CD14-positive monocyte (primary cell): ENCODE data around the gene NLN. TPM values are rescaled to one million over a fixed set of nuclear protein-coding genes. Genes with fewer than 3 reads are reported as not detected.

Source experiments
- DNase-seq, 3 donors: peaks; one replicate each; pipeline ENCODE4 v3.0.0-alpha.2; 2011 to 2022
- H2AFZ ChIP-seq: 2 replicates; pipeline ENCODE4 v1.6.0; 2012; ENCODE audit warnings: mild to moderate bottlenecking, low read depth, low read length, inconsistent platforms; ENCODE audit not compliant: insufficient read depth, poor library complexity, severe bottlenecking
- H3K27ac ChIP-seq, 2 donors: 1 replicate in 1 of 2; 2 replicates in 1 of 2; pipeline ENCODE4 v1.5.1; 2012 to 2013; ENCODE audit warnings: low read length in 2 of 2, control low read depth in 1 of 2, inconsistent platforms in 1 of 2, low read depth in 1 of 2, mild to moderate bottlenecking in 1 of 2
- H3K27me3 ChIP-seq, 2 donors: one replicate each; pipeline versions ENCODE4 v1.6.0 to v1.6.1; 2011 to 2013; ENCODE audit warnings: low read length in 2 of 2; ENCODE audit not compliant: control insufficient read depth in 2 of 2, insufficient read depth in 2 of 2
- H3K36me3 ChIP-seq, 2 donors: replicated peaks in 1 of 2; 1 replicate in 1 of 2; 2 replicates in 1 of 2; pipeline versions ENCODE4 v1.5.1 to v1.6.1; 2012 to 2013; ENCODE audit warnings: low read length in 2 of 2, control low read depth in 1 of 2, inconsistent platforms in 1 of 2, mild to moderate bottlenecking in 1 of 2; ENCODE audit not compliant: insufficient read depth in 2 of 2, control insufficient read depth in 1 of 2
- H3K4me1 ChIP-seq, 2 donors: 1 replicate in 1 of 2; 2 replicates in 1 of 2; pipeline versions ENCODE4 v1.5.1 to v1.6.1; 2012 to 2013; ENCODE audit warnings: low read length in 2 of 2, control low read depth in 1 of 2, inconsistent platforms in 1 of 2, mild to moderate bottlenecking in 1 of 2, moderate library complexity in 1 of 2; ENCODE audit not compliant: insufficient read depth in 2 of 2, control insufficient read depth in 1 of 2
- H3K4me2 ChIP-seq: replicated peaks from 2 replicates; pipeline ENCODE3; 2012; ENCODE audit warnings: low read length, moderate library complexity, mild to moderate bottlenecking; ENCODE audit not compliant: poor library complexity, severe bottlenecking; ENCODE audit errors: extremely low read depth
- H3K4me3 ChIP-seq, 3 experiments: fragments of 200-600 bp in 1 of 3; sonication (generic) in 1 of 3; replicated peaks in 1 of 3; 1 replicate in 2 of 3; 2 replicates in 1 of 3; pipeline ENCODE4 v1.5.1; 2011 to 2013; ENCODE audit warnings: low read length in 3 of 3, mild to moderate bottlenecking in 3 of 3, control low read depth in 2 of 3, low read depth in 2 of 3, inconsistent platforms in 1 of 3, moderate library complexity in 1 of 3
- H3K79me2 ChIP-seq: 2 replicates; pipeline ENCODE4 v1.6.0; 2012; ENCODE audit warnings: mild to moderate bottlenecking, control low read depth, inconsistent platforms, low read length, moderate library complexity; ENCODE audit not compliant: insufficient read depth
- H3K9ac ChIP-seq: 2 replicates; pipeline ENCODE4 v1.6.0; 2017; ENCODE audit warnings: low read length, mild to moderate bottlenecking; ENCODE audit not compliant: insufficient read depth, poor library complexity, severe bottlenecking
- H3K9me3 ChIP-seq, 2 donors: replicated peaks in 1 of 2; 1 replicate in 1 of 2; 2 replicates in 1 of 2; pipeline versions ENCODE4 v1.5.1 to v1.6.1; 2012 to 2013; ENCODE audit warnings: low read length in 2 of 2, control low read depth in 1 of 2; ENCODE audit not compliant: control insufficient read depth in 1 of 2, insufficient read depth in 1 of 2
- H4K20me1 ChIP-seq: 2 replicates; pipeline ENCODE4 v1.6.0; 2012; ENCODE audit warnings: mild to moderate bottlenecking, low read length, control low read depth, moderate library complexity; ENCODE audit not compliant: insufficient read depth
- H3K27ac Mint-ChIP-seq, 7 donors: one replicate each; pipeline ENCODE4 v1.8.0; 2020; ENCODE audit warnings: mild to moderate bottlenecking in 7 of 7, mixed read lengths in 7 of 7, moderate library complexity in 6 of 7, inconsistent platforms in 2 of 7
- H3K27me3 Mint-ChIP-seq, 3 donors: one replicate each; pipeline ENCODE4 v1.8.0; 2021 to 2022; ENCODE audit warnings: low read depth in 3 of 3, mild to moderate bottlenecking in 3 of 3, mixed read lengths in 3 of 3, moderate library complexity in 3 of 3, inconsistent platforms in 1 of 3
- H3K36me3 Mint-ChIP-seq, 2 donors: one replicate each; pipeline ENCODE4 v1.8.0; 2020; ENCODE audit warnings: mixed read lengths in 2 of 2, inconsistent platforms in 1 of 2, mild to moderate bottlenecking in 1 of 2
- H3K4me1 Mint-ChIP-seq: one replicate; pipeline ENCODE4 v1.8.0; 2020; ENCODE audit warnings: mild to moderate bottlenecking, mixed read lengths
- H3K4me3 Mint-ChIP-seq, 2 donors: one replicate each; pipeline ENCODE4 v1.8.0; 2020; ENCODE audit warnings: mild to moderate bottlenecking in 2 of 2, mixed read lengths in 2 of 2, moderate library complexity in 1 of 2
- H3K9me3 Mint-ChIP-seq, 7 donors: one replicate each; pipeline ENCODE4 v1.8.0; 2020 to 2022; ENCODE audit warnings: mixed read lengths in 7 of 7, mild to moderate bottlenecking in 6 of 7, moderate library complexity in 6 of 7, inconsistent platforms in 2 of 7
- WGBS: methylation state at CpG from one replicate; pipeline ENCODE4 v1.1.5; 2013; ENCODE audit warnings: missing lambda C conversion rate; ENCODE audit not compliant: insufficient coverage; 5-methylcytosine and 5-hydroxymethylcytosine counted together
- intact Hi-C, 2 donors: fragments of 100-400 bp; cut with micrococcal nuclease; formaldehyde crosslinking; loops; one replicate each; pipeline versions ENCODE4 v1.15.0 to v1.15.1; 2023
- polyA plus RNA-seq, 3 donors: library from polyadenylated mRNA; depleted of rRNA in 1 of 3; unstranded in 2 of 3; stranded (reverse) in 1 of 3; fragments of 300-500 nt in 2 of 3; fragments of >200 nt in 1 of 3; fragmentation: Illumina TruSeq in 2 of 3; gene quantifications; 1 replicate in 2 of 3; 2 replicates in 1 of 3; pipeline ENCODE4 v1.2.3, GENCODE V29; 2012 to 2021
- TF ChIP-seq, protein P1 (sequence below): fragments of 200-600 bp; IDR thresholded peaks from one replicate; pipeline ENCODE4 v1.8.0; 2022; ENCODE audit warnings: antibody characterized with exemption, mild to moderate bottlenecking

NLN gene
- polyA plus RNA-seq, 3 donors = 8.7 to 39.2 (median 17.7) TPM

DNA sequence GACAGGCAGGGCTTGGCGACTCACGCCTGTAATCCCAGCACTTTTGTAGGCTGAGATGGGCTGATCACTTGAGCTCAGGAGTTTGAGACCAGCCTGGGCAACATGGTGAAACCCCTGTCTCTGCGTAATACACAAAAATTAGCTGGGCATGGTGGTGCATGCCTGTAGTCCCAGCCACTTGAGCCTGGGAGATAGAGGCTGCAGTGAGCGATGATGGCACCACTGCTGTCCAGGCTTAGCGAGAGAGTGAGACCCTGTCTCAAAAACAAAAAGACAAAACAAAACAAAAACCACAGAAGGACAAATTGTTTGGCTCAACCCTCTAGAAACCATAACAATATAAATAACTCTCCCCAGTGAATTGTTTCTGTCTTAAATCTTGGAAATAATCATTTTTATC lies 111.8 kb downstream of the NLN start:
- no peaks in the 10 kb centered on the region for H3K9me3 ChIP-seq
- no peak for DNase-seq
- WGBS = 99% methylated on average over 5 of the region's 5 CpGs
- TF ChIP-seq, protein P1, sequence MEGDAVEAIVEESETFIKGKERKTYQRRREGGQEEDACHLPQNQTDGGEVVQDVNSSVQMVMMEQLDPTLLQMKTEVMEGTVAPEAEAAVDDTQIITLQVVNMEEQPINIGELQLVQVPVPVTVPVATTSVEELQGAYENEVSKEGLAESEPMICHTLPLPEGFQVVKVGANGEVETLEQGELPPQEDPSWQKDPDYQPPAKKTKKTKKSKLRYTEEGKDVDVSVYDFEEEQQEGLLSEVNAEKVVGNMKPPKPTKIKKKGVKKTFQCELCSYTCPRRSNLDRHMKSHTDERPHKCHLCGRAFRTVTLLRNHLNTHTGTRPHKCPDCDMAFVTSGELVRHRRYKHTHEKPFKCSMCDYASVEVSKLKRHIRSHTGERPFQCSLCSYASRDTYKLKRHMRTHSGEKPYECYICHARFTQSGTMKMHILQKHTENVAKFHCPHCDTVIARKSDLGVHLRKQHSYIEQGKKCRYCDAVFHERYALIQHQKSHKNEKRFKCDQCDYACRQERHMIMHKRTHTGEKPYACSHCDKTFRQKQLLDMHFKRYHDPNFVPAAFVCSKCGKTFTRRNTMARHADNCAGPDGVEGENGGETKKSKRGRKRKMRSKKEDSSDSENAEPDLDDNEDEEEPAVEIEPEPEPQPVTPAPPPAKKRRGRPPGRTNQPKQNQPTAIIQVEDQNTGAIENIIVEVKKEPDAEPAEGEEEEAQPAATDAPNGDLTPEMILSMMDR = no peak
- Mint-ChIP-seq H3K27me3 (peaks cover 0 to 3% (median 1%) of the 10 kb centered on the region in 3 donors), H3K36me3 (peaks cover 0 to 4% of the 10 kb centered on the region in 2 donors), H3K4me3 (no peak overlapping the region), H3K4me1 (no peaks in the 10 kb centered on the region), H3K27ac (peak overlapping the region in 1 of 7 donors; percentile 41), H3K9me3 (no peaks in the 10 kb centered on the region)
- H3K4me2 ChIP-seq = no peak overlapping the region
- no peak overlapping the region for H3K27ac ChIP-seq
- H2AFZ ChIP-seq = no peak overlapping the region
- no peaks in the 10 kb centered on the region for H3K36me3 ChIP-seq
- intact Hi-C loops = no loop called here
- H3K79me2 ChIP-seq = no peaks in the 10 kb centered on the region
- H3K4me3 ChIP-seq = no peak overlapping the region
- no peak overlapping the region for H3K9ac ChIP-seq
- H4K20me1 ChIP-seq = no peaks in the 10 kb centered on the region
- no peaks in the 10 kb centered on the region for H3K4me1 ChIP-seq
- H3K27me3 ChIP-seq = no peaks in the 10 kb centered on the region

DNA sequence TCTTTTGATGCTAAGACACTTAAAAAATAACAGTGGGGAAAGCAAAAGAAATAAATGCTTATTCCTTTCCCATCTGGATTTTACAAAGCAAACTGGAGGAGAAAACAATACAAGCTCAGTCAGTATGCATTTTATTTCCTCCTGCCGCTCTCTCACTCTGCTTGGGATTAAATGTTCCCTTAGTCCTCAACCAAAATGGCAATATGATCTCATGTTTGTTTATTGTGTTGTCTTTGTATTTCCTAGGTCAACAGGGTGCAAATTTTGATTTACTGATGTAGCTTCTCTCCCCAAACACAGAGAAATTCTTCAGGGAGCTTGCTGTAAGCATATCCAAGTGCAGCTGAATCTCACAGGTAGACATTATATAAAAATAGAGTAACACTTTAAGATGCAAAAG lies 112.3 kb downstream of the NLN start:
- Histone ChIP-seq H3K36me3 (no peaks in the 10 kb centered on the region), H3K27ac (no peak overlapping the region), H2AFZ (no peak overlapping the region), H4K20me1 (no peaks in the 10 kb centered on the region), H3K9ac (no peak overlapping the region), H3K4me3 (no peak overlapping the region), H3K4me2 (no peak overlapping the region), H3K79me2 (no peaks in the 10 kb centered on the region), H3K27me3 (no peaks in the 10 kb centered on the region), H3K4me1 (no peaks in the 10 kb centered on the region), H3K9me3 (no peaks in the 10 kb centered on the region)
- TF ChIP-seq, protein P1 = no peak
- no peaks in the 10 kb centered on the region for H3K4me1 Mint-ChIP-seq
- intact Hi-C loops = no loop called here
- no peak for DNase-seq
- no peak overlapping the region for H3K4me3 Mint-ChIP-seq
- H3K9me3 Mint-ChIP-seq = no peaks in the 10 kb centered on the region
- H3K27ac Mint-ChIP-seq = no peak overlapping the region
- H3K27me3 Mint-ChIP-seq = peaks cover 0 to 3% (median 1%) of the 10 kb centered on the region in 3 donors
- peaks cover 0 to 5% of the 10 kb centered on the region in 2 donors for H3K36me3 Mint-ChIP-seq
- WGBS = no CpG with 5 or more reads among the region's 1 CpG
